Osteoblast (primary cell): ENCODE data around the gene SPRN. TPM values are rescaled to one million over a fixed set of nuclear protein-coding genes. Genes with fewer than 3 reads are reported as not detected.

Experiments
- DNase-seq: peaks from one replicate; pipeline ENCODE4 v3.0.0; 2011; ENCODE audit warnings: low spot score, mixed read lengths; ENCODE audit not compliant: insufficient read length; ENCODE audit errors: missing footprints
- H2AFZ ChIP-seq: 2 replicates; pipeline ENCODE4 v1.6.0; 2011; ENCODE audit warnings: mild to moderate bottlenecking, low read length
- H3K27ac ChIP-seq: 2 replicates; pipeline ENCODE4 v1.5.1; 2011; ENCODE audit warnings: mild to moderate bottlenecking, low read depth, low read length, moderate library complexity
- H3K27me3 ChIP-seq: 2 replicates; pipeline ENCODE4 v1.6.0; 2012; ENCODE audit warnings: mild to moderate bottlenecking, control low read depth, inconsistent platforms, low read length, moderate library complexity; ENCODE audit not compliant: insufficient read depth
- H3K36me3 ChIP-seq: 2 replicates; pipeline ENCODE4 v1.5.1; 2011; ENCODE audit warnings: mild to moderate bottlenecking, low read length, control low read depth, moderate library complexity; ENCODE audit not compliant: insufficient read depth
- H3K4me1 ChIP-seq: 2 replicates; pipeline ENCODE4 v1.5.1; 2011; ENCODE audit warnings: mild to moderate bottlenecking, low read length, control low read depth, moderate library complexity; ENCODE audit not compliant: insufficient read depth
- H3K4me2 ChIP-seq: 2 replicates; pipeline ENCODE4 v1.6.0; 2011; ENCODE audit warnings: mild to moderate bottlenecking, low read length; ENCODE audit not compliant: insufficient read depth
- H3K4me3 ChIP-seq: fragments of 200-600 bp; sonication (generic); 3 replicates; pipeline ENCODE4 v1.5.1; 2012; ENCODE audit warnings: mild to moderate bottlenecking, low read length, inconsistent platforms; ENCODE audit not compliant: insufficient read depth
- H3K79me2 ChIP-seq: 2 replicates; pipeline ENCODE4 v1.6.0; 2012; ENCODE audit warnings: mild to moderate bottlenecking, low read length, control low read depth, inconsistent platforms; ENCODE audit not compliant: insufficient read depth
- H3K9me3 ChIP-seq: 2 replicates; pipeline ENCODE4 v1.5.1; 2011; ENCODE audit warnings: low read depth, low read length, control low read depth
- H4K20me1 ChIP-seq: 2 replicates; pipeline ENCODE4 v1.6.0; 2012; ENCODE audit warnings: mild to moderate bottlenecking, low read length, control low read depth; ENCODE audit not compliant: insufficient read depth
- CTCF ChIP-seq: IDR thresholded peaks from 2 replicates; pipeline ENCODE4 v1.5.1; 2011; ENCODE audit warnings: mild to moderate bottlenecking, low read depth, low read length, moderate library complexity; ENCODE audit errors: extremely low read depth
- total RNA-seq: library from RNA; depleted of rRNA; stranded (reverse); fragments of >200 nt; gene quantifications from 2 replicates; pipeline ENCODE4 v1.2.3, GENCODE V29; 2012

The SPRN gene
- total RNA-seq, 1 donor = under 0.01 TPM

GRCh38 chr10:133452453-133452852 lies 28.0 kb upstream of the SPRN start:
- Histone ChIP-seq H3K27me3 (no peaks in the 10 kb centered on the region), H2AFZ (no peak overlapping the region), H3K9me3 (peaks cover 4% of the 10 kb centered on the region), H4K20me1 (no peaks in the 10 kb centered on the region), H3K27ac (no peak overlapping the region), H3K4me2 (no peak overlapping the region), H3K36me3 (no peaks in the 10 kb centered on the region), H3K4me3 (no peak overlapping the region), H3K4me1 (no peaks in the 10 kb centered on the region), H3K79me2 (no peaks in the 10 kb centered on the region)
- no peak for TF ChIP-seq CTCF
- no peak for DNase-seq

GRCh38 chr10:133451346-133451745 lies 26.9 kb upstream of the SPRN start:
- Histone ChIP-seq H3K27me3 (no peaks in the 10 kb centered on the region), H3K27ac (no peak overlapping the region), H3K4me2 (no peak overlapping the region), H3K4me3 (no peak overlapping the region), H3K79me2 (no peaks in the 10 kb centered on the region), H3K36me3 (no peaks in the 10 kb centered on the region), H2AFZ (no peak overlapping the region), H4K20me1 (no peaks in the 10 kb centered on the region), H3K4me1 (no peaks in the 10 kb centered on the region), H3K9me3 (peaks cover 4% of the 10 kb centered on the region)
- no peak for TF ChIP-seq CTCF
- no peak for DNase-seq

- H3K27me3 ChIP-seq = no peaks in the 10 kb centered on the region
Observed at GRCh38 chr10:133448120-133448519, 23.7 kb upstream of the SPRN start.

GRCh38 chr10:133446979-133447378 lies 22.6 kb upstream of the SPRN start:
- no peaks in the 10 kb centered on the region for H3K4me1 ChIP-seq
- no peaks in the 10 kb centered on the region for H3K36me3 ChIP-seq
- DNase-seq = no peak
- no peaks in the 10 kb centered on the region for H3K79me2 ChIP-seq
- H3K27me3 ChIP-seq = no peaks in the 10 kb centered on the region
- H3K27ac ChIP-seq = no peak overlapping the region
- no peak overlapping the region for H3K4me3 ChIP-seq
- H3K9me3 ChIP-seq = peaks cover 4% of the 10 kb centered on the region
- no peak for TF ChIP-seq CTCF
- no peak overlapping the region for H3K4me2 ChIP-seq
- H4K20me1 ChIP-seq = no peaks in the 10 kb centered on the region
- no peak overlapping the region for H2AFZ ChIP-seq

More at GRCh38 chr10:133448120-133448519, 23.7 kb upstream of the SPRN start:
- H3K79me2 ChIP-seq = no peaks in the 10 kb centered on the region
- no peak overlapping the region for H3K4me3 ChIP-seq
- no peak overlapping the region for H2AFZ ChIP-seq
- TF ChIP-seq CTCF = no peak
- no peak overlapping the region for H3K4me2 ChIP-seq
- peaks cover 4% of the 10 kb centered on the region for H3K9me3 ChIP-seq
- H3K27ac ChIP-seq = no peak overlapping the region
- H3K36me3 ChIP-seq = no peaks in the 10 kb centered on the region
- no peak for DNase-seq
- H4K20me1 ChIP-seq = no peaks in the 10 kb centered on the region
- H3K4me1 ChIP-seq = no peaks in the 10 kb centered on the region
